GM13976 (cell line): Measurements from ENCODE around the gene TMC5.
A peak's percentile ranks its signal among the peaks of the same experiment; 100 is the strongest.
"Not testable (repeated sequence)": the region's sequence is repeated elsewhere in the genome, so short reads cannot be mapped to it uniquely, and the experiment has no call there.

Experiments used
- DNase-seq: peaks from one replicate; pipeline ENCODE4 v3.0.0; 2012; ENCODE audit warnings: low spot score
- in situ Hi-C: fragments of 300-500 bp; cut with MboI; formaldehyde crosslinking; loops from one replicate; pipeline ENCODE4 v1.12.0; 2022; ENCODE audit warnings: low sequenced_read_pairs, mixed read lengths, inconsistent platforms; ENCODE audit not compliant: unreplicated experiment
- TF ChIP-seq, protein P1 (sequence below): IDR thresholded peaks from 2 replicates; pipeline ENCODE4 v1.5.1; 2012; ENCODE audit warnings: borderline replicate concordance, mild to moderate bottlenecking; ENCODE audit not compliant: insufficient read depth; ENCODE audit errors: extremely low read depth, missing control alignments, control extremely low read depth

Gene TMC5, protein sequence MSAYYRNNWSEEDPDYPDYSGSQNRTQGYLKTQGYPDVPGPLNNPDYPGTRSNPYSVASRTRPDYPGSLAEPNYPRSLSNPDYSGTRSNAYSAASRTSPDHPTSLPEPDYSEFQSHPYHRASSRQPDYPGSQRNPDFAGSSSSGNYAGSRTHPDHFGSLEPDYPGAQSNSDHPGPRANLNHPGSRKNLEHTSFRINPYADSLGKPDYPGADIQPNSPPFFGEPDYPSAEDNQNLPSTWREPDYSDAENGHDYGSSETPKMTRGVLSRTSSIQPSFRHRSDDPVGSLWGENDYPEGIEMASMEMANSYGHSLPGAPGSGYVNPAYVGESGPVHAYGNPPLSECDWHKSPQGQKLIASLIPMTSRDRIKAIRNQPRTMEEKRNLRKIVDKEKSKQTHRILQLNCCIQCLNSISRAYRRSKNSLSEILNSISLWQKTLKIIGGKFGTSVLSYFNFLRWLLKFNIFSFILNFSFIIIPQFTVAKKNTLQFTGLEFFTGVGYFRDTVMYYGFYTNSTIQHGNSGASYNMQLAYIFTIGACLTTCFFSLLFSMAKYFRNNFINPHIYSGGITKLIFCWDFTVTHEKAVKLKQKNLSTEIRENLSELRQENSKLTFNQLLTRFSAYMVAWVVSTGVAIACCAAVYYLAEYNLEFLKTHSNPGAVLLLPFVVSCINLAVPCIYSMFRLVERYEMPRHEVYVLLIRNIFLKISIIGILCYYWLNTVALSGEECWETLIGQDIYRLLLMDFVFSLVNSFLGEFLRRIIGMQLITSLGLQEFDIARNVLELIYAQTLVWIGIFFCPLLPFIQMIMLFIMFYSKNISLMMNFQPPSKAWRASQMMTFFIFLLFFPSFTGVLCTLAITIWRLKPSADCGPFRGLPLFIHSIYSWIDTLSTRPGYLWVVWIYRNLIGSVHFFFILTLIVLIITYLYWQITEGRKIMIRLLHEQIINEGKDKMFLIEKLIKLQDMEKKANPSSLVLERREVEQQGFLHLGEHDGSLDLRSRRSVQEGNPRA

DNA sequence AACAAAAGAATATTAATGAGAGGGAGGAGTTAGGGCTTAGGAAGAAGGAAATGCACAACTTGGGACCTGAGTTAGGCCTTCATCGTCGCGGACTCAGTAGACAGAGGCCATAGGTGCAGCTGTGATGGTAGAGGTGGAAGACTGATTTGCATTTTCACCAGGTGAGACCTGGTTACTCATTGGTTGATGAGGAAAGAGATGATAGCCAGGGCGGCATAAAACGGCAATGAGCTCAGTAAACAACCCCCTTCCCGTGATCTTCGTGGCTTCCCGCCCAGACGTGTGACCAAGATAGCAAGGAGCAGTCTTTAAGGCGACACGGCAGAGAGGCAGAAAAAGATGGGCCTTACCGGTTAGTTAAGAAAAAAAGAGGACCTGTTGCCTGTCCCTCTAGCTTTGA, at the start of gene TMC5:
Gene TMC5 (plus strand): TSS at position 244 of the 400 bp plus-strand sequence. CDS start 22,156 bp downstream, outside the sequence.
- no peak for DNase-seq
- TF ChIP-seq, protein P1, sequence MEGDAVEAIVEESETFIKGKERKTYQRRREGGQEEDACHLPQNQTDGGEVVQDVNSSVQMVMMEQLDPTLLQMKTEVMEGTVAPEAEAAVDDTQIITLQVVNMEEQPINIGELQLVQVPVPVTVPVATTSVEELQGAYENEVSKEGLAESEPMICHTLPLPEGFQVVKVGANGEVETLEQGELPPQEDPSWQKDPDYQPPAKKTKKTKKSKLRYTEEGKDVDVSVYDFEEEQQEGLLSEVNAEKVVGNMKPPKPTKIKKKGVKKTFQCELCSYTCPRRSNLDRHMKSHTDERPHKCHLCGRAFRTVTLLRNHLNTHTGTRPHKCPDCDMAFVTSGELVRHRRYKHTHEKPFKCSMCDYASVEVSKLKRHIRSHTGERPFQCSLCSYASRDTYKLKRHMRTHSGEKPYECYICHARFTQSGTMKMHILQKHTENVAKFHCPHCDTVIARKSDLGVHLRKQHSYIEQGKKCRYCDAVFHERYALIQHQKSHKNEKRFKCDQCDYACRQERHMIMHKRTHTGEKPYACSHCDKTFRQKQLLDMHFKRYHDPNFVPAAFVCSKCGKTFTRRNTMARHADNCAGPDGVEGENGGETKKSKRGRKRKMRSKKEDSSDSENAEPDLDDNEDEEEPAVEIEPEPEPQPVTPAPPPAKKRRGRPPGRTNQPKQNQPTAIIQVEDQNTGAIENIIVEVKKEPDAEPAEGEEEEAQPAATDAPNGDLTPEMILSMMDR: no peak
- in situ Hi-C loops: no loop called here

DNA sequence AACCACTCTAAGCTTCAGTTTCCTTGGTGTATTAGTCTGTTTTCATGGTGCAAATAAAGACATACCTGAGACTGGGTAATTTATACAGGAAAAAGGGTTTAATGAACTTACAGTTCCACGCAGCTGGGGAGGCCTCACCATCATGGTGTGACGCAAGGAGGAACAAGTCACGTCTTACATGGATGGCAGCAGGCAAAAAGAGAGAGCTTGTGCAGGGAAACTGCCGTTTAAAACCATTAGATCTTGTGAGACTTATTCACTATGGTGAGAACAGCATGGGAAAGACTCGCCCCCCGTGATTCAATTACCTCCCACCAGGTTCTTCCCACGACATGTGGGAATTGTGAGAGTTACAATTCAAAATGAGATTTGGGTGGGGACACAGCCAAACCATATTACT, 45.1 kb upstream of the TMC5 start:
- in situ Hi-C loops: loop anchor here (10.0 kb wide), 1 partner anchor 198 kb away; no protein-coding TSS in a partner anchor

GRCh38 chr16:19374402-19374801, 43.3 kb upstream of the TMC5 start:
- in situ Hi-C loops: loop anchor here (10.0 kb wide), 1 partner anchor 200 kb away; no protein-coding TSS in a partner anchor
- TF ChIP-seq, protein P1: no peak

More for the DNA sequence above, 45.1 kb upstream of the TMC5 start:
- DNase-seq: not testable (repeated sequence)

GRCh38 chr16:19375561-19376158, 42.0 kb upstream of the TMC5 start:
- TF ChIP-seq, protein P1: peak; percentile 55
- in situ Hi-C loops: loop anchor here (5.0 to 10.0 kb wide), 2 partner anchors 201 to 293 kb away; no protein-coding TSS in a partner anchor
- DNase-seq: peak; percentile 72

More at GRCh38 chr16:19374402-19374801, 43.3 kb upstream of the TMC5 start:
- no peak for DNase-seq

- TF ChIP-seq, protein P1: no peak
- DNase-seq: no peak
- in situ Hi-C loops: loop anchor here (5.0 to 10.0 kb wide), 2 partner anchors 203 to 296 kb away; no protein-coding TSS in a partner anchor
These were observed 39.8 kb upstream of the TMC5 start for GRCh38 chr16:19377864-19378263.

DNA sequence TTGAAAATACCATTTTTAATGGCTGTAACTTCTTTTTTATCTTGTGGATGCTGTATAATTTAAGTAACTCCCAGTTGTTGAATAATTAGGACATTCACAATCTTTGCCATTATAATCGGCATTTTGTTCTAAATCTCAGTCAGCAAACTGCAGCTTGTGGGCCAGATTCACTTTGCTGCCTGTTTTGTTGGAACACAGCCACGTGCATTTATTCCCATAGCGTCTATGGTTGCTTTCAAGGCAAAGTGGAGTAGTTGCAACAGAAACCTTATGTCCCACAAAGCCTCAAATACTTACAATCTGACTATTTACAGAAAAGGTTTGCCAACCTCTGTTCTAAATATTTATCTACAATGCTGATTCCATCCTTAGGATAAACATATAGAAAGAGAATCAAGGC, 39.2 kb upstream of the TMC5 start:
- TF ChIP-seq, protein P1: no peak
- DNase-seq: no peak
- in situ Hi-C loops: loop anchor here (5.0 to 10.0 kb wide), 2 partner anchors 204 to 296 kb away; no protein-coding TSS in a partner anchor
